A549 (cell line): Measurements from ENCODE around the gene ARSJ.

Experiments used
- CEBPB ChIP-seq, 2 experiments: fragments of >200 bp in 1 of 2; sonication (Bioruptor Twin) in 1 of 2; formaldehyde crosslinking in 1 of 2; IDR thresholded peaks; 2 replicates each; pipeline ENCODE4 v1.6.1; 2012 to 2016
- CTCF ChIP-seq: fragments of >200 bp; sonication (Bioruptor Twin); formaldehyde crosslinking; IDR thresholded peaks from 3 replicates; pipeline ENCODE4 v1.5.1; 2016
- ELK1 ChIP-seq: fragments of 150-350 bp; IDR thresholded peaks from 2 replicates; pipeline ENCODE4 v1.6.1; 2014; ENCODE audit warnings: low read depth, mild to moderate bottlenecking, low read length
- EP300 ChIP-seq, 2 experiments: fragments of >200 bp; sonication (Bioruptor Twin); formaldehyde crosslinking; IDR thresholded peaks; 2 replicates in 1 of 2; 3 replicates in 1 of 2; pipeline ENCODE4 v1.6.1; 2016 to 2017
- JUN ChIP-seq, 2 experiments: fragments of >200 bp; sonication (Bioruptor Twin); formaldehyde crosslinking; IDR thresholded peaks; 2 replicates in 1 of 2; 3 replicates in 1 of 2; pipeline ENCODE4 v1.6.1; 2016 to 2017
- MAX ChIP-seq: IDR thresholded peaks from 2 replicates; pipeline ENCODE4 v1.6.1; 2012
- MYC ChIP-seq: IDR thresholded peaks from 2 replicates; pipeline ENCODE4 v1.6.1; 2012; ENCODE audit warnings: mild to moderate bottlenecking, inconsistent platforms, low read length, improper control_type of control experiment, borderline replicate concordance
- NR3C1 ChIP-seq: fragments of >200 bp; sonication (Bioruptor Twin); formaldehyde crosslinking; IDR thresholded peaks from 3 replicates; pipeline ENCODE4 v1.6.1; 2017
- POLR2A ChIP-seq: IDR thresholded peaks from 2 replicates; pipeline ENCODE4 v1.6.1; 2012; ENCODE audit warnings: mild to moderate bottlenecking, low read length
- POLR2AphosphoS2 ChIP-seq: conservative IDR thresholded peaks from 2 replicates; pipeline ENCODE4 v1.6.1; 2012; ENCODE audit warnings: low read length, improper control_type of control experiment, inconsistent platforms
- RAD21 ChIP-seq, 2 experiments: fragments of >200 bp in 1 of 2; sonication (Bioruptor Twin) in 1 of 2; formaldehyde crosslinking in 1 of 2; IDR thresholded peaks in 1 of 2; conservative IDR thresholded peaks in 1 of 2; 2 replicates in 1 of 2; 3 replicates in 1 of 2; pipeline ENCODE4 v1.6.1; 2012 to 2018; ENCODE audit warnings: inconsistent platforms in 1 of 2
- REST ChIP-seq: fragments of 200-600 bp; sonication (generic); IDR thresholded peaks from 2 replicates; pipeline ENCODE4 v1.6.1; 2016; ENCODE audit warnings: antibody characterized with exemption, mild to moderate bottlenecking, moderate library complexity

- TF ChIP-seq MYC (no peak), CTCF (no peak), MAX (no peak), JUN (IDR thresholded peaks at IDR 0.05) (no peak), ELK1 (no peak), REST (no peak), RAD21 (conservative IDR thresholded peaks at IDR 0.05 in 1 of 2, IDR thresholded peaks at IDR 0.05 in 1 of 2) (no peak), EP300 (IDR thresholded peaks at IDR 0.05) (no peak), CEBPB (IDR thresholded peaks at IDR 0.05) (no peak), POLR2A (no peak), POLR2AphosphoS2 (no peak), NR3C1 (no peak)
Measured at GRCh38 chr4:113982181-113982580, 2.7 kb upstream of the ARSJ start.
